ENCODE data around the gene TEX9. TPM values are rescaled to one million over a fixed set of nuclear protein-coding genes. Genes with fewer than 3 reads are reported as not detected.
A peak's percentile ranks its signal among the peaks of the same experiment; 100 is the strongest.

The TEX9 gene
- total RNA-seq, 4 donors from 2014 or later: 4.3 to 18.0 (median 7.9) TPM

- Histone ChIP-seq H3K4me3 (no peak overlapping the region), H3K27ac (no peak overlapping the region), H3K36me3 (no peaks in the 10 kb centered on the region), H3K9me3 (no peaks in the 10 kb centered on the region), H3K4me1 (peaks cover 0 to 40% (median 15%) of the 10 kb centered on the region in 3 donors), H3K27me3 (no peaks in the 10 kb centered on the region)
- intact Hi-C loops (cut with DNase I): no loop called here
- TF ChIP-seq POLR2A (IDR thresholded peaks at IDR 0.05): no peak
- TF ChIP-seq CTCF (IDR thresholded peaks at IDR 0.05): no peak
- WGBS, 2 donors: 39 to 53% methylated on average over 1 of the region's 1 CpG
- DNase-seq: no peak
Observed at GRCh38 chr15:56323435-56323834, 41.8 kb upstream of the TEX9 start.

- no peak overlapping the region for H3K4me3 ChIP-seq
- intact Hi-C loops (cut with DNase I): no loop called here
- no peaks in the 10 kb centered on the region for H3K36me3 ChIP-seq
- H3K27me3 ChIP-seq: no peaks in the 10 kb centered on the region
- no peaks in the 10 kb centered on the region for H3K9me3 ChIP-seq
- peaks cover 0 to 41% (median 17%) of the 10 kb centered on the region in 3 donors for H3K4me1 ChIP-seq
- no peak overlapping the region for H3K27ac ChIP-seq
- DNase-seq: no peak
- TF ChIP-seq CTCF (IDR thresholded peaks at IDR 0.05) (no peak), POLR2A (IDR thresholded peaks at IDR 0.05) (no peak)
- 38 to 40% methylated on average over 3 of the region's 3 CpGs for WGBS, 2 donors
Observed at GRCh38 chr15:56325186-56325585, 40.0 kb upstream of the TEX9 start.

GRCh38 chr15:56327721-56328502, 37.3 kb upstream of the TEX9 start:
- Histone ChIP-seq H3K27me3 (no peaks in the 10 kb centered on the region), H3K9me3 (peaks cover 0 to 8% (median 0%) of the 10 kb centered on the region in 3 donors), H3K4me1 (peaks cover 0 to 20% (median 8%) of the 10 kb centered on the region in 3 donors), H3K4me3 (peak overlapping the region in 1 of 4 donors; percentile 7), H3K36me3 (no peaks in the 10 kb centered on the region), H3K27ac (peak overlapping the region in 1 of 4 donors; percentile 54)
- TF ChIP-seq CTCF (IDR thresholded peaks at IDR 0.05) (no peak), POLR2A (IDR thresholded peaks at IDR 0.05) (no peak)
- intact Hi-C loops (cut with DNase I): no loop called here
- WGBS, 2 donors: 42 to 52% methylated on average over 3 to 4 of the region's 6 CpGs
- DNase-seq: no peak

- Histone ChIP-seq H3K9me3 (no peaks in the 10 kb centered on the region), H3K4me3 (no peak overlapping the region), H3K27ac (no peak overlapping the region), H3K27me3 (no peaks in the 10 kb centered on the region), H3K4me1 (peaks cover 0 to 14% (median 0%) of the 10 kb centered on the region in 3 donors), H3K36me3 (no peaks in the 10 kb centered on the region)
- WGBS, 2 donors: 83 to 89% methylated on average over 2 of the region's 2 CpGs
- TF ChIP-seq CTCF (IDR thresholded peaks at IDR 0.05): no peak
- no peak for TF ChIP-seq POLR2A (IDR thresholded peaks at IDR 0.05)
- intact Hi-C loops (cut with DNase I): no loop called here
- DNase-seq: no peak
Observed at GRCh38 chr15:56337084-56337725, 28.0 kb upstream of the TEX9 start.

- TF ChIP-seq CTCF (IDR thresholded peaks at IDR 0.05) (no peak), POLR2A (IDR thresholded peaks at IDR 0.05) (no peak)
- Histone ChIP-seq H3K4me3 (no peak overlapping the region), H3K27me3 (no peaks in the 10 kb centered on the region), H3K36me3 (no peaks in the 10 kb centered on the region), H3K4me1 (peaks cover 0 to 14% (median 0%) of the 10 kb centered on the region in 3 donors), H3K9me3 (no peaks in the 10 kb centered on the region), H3K27ac (no peak overlapping the region)
- WGBS, 2 donors: 65 to 88% methylated on average over 4 of the region's 4 CpGs
- intact Hi-C loops (cut with DNase I): no loop called here
- no peak for DNase-seq
Observed at GRCh38 chr15:56339594-56339993, 25.6 kb upstream of the TEX9 start.

Data from esophagus squamous epithelium (tissue), 5 donors.